ENCODE data around the gene WDFY4.

The WDFY4 gene

DNA sequence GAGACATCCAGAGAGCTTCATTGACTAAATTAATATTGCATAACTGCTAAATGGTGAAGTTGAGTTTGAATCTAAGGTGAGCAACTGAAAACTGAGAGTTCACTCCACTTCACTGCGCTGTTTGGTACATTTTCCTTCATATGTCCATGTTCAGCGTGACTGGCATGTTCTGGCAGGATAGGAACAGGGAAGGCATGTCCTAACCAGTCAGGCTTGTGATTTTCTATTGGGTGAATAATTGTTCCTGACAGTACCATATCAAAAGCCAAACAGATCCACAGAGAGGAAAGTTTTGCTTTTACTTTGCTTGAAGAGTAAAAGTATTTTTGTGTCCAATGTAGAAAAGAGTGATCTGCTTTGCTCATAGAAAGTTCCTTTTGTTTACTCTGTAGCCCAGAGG lies 53.2 kb downstream of the WDFY4 start:
- in situ Hi-C loops (cut with MboI; ENCODE audit: low sequenced_read_pairs): no loop called here

DNA sequence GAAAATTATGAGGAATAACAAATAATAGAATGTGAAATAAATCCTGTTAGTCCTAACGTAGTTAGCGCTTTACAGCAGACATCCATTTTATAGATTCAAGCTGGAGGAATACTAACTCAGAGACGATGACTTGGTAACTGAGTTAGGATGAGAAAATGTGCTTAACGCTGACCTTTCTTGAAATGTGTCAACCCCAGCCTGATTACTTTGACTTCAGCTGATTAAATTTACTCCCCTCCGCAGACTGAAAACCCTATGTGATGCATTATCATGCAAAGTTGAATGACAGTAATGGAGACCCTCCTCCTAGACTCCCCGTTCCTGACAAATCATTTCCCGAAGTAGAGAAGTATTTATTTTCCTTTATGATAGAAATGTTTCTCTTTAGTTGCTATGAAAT lies 54.5 kb downstream of the WDFY4 start:
- in situ Hi-C loops (cut with MboI; ENCODE audit: low sequenced_read_pairs): no loop called here

DNA sequence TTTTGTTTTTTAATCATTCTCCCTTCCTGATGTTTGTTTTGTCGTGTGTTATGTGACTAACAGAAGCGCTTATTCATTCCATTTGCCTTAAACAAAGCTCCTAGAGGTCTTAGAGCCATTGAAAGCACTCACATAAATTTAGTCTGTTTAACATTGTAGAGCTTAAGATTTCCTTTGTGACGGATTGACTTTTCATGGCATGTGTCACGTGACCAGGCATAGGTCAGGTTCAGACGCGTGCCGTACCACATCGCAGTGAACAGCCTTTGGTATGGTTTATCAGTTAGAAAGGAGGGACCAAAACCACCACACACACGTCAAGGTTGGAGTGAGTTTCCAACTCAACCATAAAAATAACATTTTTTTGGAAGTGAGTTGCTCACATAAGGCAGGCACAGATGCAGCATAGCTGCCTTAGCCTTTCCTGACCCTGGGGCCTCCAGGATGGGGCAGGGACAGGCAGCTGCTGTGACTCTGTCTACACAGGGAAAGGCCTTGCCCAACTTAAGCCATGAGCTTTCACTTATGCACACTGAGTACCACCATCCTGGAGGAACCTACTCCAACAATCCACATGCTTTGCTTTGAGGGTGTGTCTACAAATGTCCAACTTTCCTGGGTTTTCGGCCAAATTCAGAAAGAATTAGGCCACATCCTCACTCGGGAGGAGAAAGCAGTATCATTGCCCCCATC lies 55.5 kb downstream of the WDFY4 start:
- in situ Hi-C loops (cut with MboI; ENCODE audit: low sequenced_read_pairs): no loop called here

DNA sequence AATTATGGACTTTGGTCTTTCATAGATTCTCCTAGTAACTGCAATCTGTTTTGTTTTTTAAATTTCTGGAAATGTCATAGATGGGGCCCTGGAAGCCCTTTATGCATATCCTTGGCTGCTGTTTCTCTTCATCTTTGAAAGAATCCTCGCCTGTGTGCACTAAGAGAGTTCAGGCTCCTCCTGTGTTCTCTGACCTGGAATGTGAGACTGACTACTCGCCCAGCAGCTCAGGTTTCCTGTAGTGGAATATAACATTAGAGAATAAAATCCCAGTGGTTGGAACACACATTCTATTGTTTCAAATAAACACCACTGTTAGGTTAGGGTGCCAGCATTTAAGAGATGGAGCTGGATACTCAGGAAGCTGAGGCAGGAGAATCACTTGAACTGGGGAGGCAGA lies 56.3 kb downstream of the WDFY4 start:
- in situ Hi-C loops (cut with MboI; ENCODE audit: low sequenced_read_pairs): no loop called here

DNA sequence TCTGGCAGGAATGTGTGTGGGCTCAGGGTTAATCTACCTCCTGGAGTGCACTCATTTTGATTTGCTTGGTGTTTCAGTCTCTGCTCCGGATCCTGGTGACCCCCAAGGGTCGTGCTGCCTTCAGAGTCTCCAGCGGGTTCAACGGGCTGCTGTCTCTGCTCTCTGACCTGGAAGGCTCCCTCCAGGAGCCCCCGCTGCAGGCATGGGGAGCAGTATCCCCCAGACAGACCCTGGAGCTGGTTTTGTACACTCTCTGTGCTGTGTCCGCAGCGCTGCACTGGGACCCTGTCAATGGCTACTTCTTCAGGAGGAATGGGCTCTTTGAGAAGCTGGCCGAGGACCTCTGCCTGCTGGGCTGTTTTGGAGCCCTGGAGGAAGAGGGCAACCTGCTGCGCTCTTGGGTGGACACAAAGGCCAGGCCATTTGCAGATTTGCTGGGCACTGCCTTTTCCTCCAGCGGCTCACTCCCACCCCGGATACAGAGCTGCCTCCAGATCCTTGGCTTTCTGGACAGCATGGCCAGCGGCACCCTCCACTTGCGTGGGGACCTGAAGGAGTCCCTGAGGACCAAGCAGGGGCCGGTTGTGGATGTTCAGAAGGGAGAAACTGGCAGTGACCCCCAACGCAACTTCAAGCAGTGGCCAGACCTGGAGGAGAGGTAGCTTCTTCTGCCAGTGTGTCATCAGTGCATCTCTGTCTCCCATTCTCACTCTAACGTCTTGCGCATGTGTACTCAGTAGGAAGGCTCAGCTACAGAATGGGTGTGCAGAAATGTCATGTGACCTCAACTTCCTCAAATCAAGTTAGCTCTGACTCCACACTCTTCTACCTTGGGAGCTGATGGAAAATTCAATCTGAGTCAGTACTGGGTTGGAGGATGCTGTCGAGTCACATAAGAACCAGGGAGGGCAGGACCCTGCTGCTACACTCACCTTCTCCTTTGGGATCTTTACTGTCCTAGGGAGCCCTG lies 58.5 kb downstream of the WDFY4 start:
- in situ Hi-C loops (cut with MboI; ENCODE audit: low sequenced_read_pairs): no loop called here

DNA sequence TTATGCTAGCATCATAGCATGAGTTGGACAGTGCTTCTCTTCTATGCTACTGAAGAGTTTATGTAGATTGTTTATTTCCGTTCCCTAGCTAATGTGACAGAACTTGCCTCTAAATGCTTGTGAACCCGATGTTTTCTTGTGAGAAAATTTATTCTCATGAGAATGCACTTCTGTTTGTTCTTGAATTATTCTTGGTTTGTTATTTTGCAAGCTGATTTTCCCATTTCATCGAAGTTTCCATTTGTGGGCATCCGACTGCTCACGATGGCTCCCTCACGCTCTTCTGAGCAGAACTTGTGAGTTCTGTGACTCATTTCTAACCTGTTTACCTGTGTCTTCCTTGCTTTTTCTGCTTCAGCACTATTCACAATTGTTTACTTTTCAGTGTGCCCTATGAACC lies 59.9 kb downstream of the WDFY4 start:
- in situ Hi-C loops (cut with MboI; ENCODE audit: low sequenced_read_pairs): no loop called here

DNA sequence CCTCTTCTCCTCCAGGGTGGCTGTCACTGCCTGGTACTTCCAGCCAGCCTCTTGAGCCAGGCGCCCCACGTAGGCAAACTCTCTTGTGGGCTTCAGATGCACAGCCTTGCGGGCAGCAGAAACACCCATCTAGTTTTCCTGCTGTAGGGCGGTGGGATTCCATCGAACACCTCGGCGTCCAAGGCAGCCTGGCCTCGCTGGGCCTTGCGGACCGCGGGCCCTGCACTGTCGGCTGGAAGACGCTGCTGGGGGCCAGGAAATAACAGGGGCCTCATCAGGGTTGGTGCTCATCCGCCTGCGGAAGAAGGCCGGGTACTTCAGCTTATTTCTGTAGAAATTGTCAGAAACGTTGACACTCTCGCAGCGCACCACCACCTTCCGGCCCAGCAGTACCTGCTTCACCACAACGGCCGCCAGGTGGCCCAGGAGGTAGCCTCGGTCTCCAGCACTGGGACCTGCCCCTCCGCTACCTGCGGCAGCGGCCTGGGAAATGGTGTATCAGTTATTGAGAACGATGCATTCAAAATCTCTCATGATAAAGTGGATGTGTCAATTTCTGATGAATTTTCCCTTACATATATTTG lies 61.1 kb downstream of the WDFY4 start:
- in situ Hi-C loops (cut with MboI; ENCODE audit: low sequenced_read_pairs): no loop called here

DNA sequence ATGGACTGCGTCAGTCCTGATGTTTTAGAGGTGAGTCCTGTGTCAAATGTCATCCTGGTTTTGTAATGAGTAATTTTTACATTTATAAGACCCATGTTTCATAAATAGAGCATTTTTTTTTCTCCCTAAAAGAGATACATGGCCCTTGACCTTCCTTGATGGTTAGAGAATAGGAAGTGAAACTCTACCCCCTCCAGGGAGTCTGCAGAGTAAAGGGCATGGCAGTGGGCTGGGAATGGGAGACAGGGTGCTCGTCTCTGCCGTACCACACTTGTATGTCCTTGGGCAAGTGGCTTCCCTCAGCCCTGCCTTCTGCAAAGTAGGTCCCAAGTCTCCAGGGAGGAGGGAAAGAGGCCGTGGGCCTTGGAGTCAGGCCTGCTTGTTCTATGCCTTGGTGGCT lies 63.9 kb downstream of the WDFY4 start:
- in situ Hi-C loops (cut with MboI; ENCODE audit: low sequenced_read_pairs): no loop called here

DNA sequence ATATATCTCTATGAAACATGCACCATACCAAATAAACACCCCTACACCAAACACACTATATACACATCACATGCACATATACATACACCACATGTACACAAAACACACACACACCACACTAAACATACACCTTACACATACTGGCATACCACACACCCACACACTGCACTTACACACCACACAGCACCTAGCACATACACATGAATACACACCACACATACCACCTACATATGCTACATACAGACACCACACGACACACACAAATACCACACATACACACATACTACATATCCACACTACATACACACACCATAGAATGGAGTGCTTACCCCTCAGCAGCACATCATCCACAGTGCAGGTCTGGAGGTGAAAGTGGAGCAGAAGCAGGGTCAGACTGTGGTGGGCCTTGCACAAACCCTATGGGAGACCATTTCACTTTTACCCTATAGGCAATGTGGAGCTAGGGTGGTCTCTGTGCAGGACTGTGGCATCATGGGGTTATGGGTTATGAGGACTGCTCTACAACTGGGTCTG lies 64.6 kb downstream of the WDFY4 start:
- in situ Hi-C loops (cut with MboI; ENCODE audit: low sequenced_read_pairs): no loop called here

DNA sequence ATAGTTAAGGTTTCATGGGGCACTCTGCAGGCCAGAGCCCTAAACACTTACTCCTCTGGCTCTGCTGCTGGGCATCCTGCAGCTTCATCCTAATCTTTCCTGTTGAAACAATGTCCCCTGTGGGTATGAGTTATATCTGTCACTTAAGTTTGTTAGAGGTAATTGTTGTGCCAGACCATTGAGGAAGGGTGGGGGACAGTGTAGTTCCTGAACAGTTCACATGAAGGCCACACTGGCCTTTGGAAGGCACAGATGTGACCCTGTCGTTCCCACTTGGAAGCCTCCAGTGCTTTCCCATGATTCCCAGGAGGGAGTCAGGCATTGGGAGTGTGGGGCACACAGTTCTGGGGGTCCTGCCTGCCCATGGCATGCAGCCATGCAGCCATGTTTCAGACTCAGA lies 65.3 kb downstream of the WDFY4 start:
- in situ Hi-C loops (cut with MboI; ENCODE audit: low sequenced_read_pairs): no loop called here

DNA sequence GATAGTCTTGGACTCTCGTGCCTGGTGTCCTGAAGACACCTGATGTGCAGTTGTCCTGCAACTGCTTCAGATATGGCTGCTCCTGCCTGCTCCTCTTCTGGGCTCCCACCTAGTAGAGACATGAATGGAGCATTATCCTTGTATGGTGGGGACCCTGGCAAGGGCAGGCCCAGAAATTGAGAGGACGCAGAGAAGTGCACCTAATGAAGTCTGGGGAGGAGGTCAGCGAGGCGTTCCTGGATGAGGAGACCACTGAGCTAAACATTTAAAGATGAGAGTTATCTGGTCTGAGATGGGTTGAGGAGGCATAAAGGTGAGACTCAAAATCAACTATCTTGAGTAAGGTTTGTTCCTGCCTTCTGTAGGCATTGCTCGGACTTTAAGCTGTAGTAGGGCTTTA lies 66.3 kb downstream of the WDFY4 start:
- in situ Hi-C loops (cut with MboI; ENCODE audit: low sequenced_read_pairs): no loop called here

DNA sequence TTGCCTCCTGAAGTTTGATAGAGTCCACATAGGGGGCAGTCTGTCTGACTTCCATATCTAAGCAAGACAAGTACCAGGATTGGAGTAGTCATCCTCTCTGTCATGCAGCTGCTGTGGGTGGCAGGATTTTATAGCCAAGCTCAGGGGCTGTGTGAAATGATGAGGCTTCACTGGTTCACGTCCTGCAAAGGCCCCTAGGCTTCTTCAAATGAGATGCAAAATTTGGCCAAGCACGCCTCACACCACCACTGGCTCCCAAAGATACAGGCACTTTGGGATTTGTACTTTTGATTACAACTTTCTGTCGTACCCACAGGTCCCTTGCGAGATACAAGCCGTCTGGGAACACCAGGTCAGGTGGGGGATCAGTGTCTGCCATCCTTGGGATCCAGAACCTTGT lies 67.1 kb downstream of the WDFY4 start:
- in situ Hi-C loops (cut with MboI; ENCODE audit: low sequenced_read_pairs): no loop called here

DNA sequence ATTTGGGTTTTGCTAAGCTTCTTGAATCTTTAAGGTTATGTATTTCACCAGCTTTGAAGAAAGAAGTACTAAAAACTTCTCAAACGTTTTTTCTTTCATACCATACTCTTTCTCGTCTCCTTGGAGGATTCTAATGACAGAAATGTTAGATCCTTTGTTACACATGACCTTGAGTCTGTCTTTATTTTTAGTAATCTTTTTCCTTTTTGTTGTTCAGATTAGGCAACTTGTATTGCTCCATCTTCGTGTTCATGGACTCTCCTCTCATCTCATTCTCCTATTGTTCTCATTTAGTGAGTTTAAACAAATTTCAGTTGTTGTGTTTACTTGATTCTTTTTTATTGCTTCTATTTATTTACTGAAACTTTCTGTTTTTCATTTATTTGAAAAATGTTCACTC lies 73.7 kb downstream of the WDFY4 start:
- in situ Hi-C loops (cut with MboI; ENCODE audit: low sequenced_read_pairs): no loop called here

DNA sequence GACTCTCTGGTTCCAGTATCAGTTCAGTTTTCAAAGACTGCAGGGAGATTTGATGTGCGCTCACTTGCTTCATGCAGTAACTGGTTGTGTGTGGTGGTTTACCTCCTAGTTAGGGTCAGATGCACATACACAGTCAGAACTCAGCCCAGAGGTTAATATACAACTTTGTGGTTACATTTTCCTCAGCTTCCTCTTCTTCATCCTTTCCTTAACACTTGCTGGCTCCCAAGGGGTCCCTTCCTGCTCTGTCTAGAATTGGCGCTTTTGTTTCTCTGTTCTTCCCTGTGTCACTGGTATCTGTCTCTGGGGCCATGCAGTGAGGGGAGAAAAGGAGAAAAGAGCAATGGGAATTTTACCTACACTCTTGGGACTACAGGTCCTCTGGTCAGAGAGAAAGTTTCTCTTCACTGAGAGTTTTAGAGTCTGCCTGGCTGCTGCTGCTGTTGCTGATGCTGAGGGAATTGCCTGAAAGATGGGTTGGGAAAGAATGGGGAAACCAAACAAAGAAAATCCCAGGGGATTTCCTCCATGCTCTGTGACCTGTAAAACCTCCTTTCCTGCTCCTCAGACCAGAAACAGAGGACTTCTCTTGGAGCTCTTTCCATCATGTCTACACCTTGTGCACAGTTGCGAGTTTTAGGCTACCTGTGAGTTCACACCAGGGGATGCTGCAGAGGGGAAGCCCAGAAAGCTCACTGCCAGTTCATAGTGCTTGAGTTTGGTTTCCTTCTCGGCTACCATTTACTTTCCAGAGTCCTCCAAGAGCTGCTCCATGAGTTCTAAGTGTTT lies 74.6 kb downstream of the WDFY4 start:
- in situ Hi-C loops (cut with MboI; ENCODE audit: low sequenced_read_pairs): no loop called here

DNA sequence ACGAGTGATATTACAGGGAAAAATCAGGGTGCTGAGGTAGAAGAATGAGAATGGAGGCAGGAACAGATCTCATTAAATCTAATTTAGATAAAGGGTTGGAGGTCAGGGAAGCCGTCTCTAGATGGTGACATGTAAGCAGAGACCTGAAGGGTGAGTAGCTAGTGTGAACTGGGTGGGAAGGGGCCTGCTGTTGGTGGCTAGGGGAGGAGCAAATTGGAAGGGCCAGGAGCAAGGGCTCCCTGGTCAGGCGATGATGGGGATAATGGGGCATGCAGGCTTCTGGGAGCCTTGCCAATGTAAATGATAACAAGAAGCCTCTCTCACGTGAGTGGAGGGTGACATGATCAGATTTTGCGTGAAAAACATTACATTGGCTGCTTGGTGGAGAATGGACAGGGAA lies 76.3 kb downstream of the WDFY4 start:
- in situ Hi-C loops (cut with MboI; ENCODE audit: low sequenced_read_pairs): no loop called here

DNA sequence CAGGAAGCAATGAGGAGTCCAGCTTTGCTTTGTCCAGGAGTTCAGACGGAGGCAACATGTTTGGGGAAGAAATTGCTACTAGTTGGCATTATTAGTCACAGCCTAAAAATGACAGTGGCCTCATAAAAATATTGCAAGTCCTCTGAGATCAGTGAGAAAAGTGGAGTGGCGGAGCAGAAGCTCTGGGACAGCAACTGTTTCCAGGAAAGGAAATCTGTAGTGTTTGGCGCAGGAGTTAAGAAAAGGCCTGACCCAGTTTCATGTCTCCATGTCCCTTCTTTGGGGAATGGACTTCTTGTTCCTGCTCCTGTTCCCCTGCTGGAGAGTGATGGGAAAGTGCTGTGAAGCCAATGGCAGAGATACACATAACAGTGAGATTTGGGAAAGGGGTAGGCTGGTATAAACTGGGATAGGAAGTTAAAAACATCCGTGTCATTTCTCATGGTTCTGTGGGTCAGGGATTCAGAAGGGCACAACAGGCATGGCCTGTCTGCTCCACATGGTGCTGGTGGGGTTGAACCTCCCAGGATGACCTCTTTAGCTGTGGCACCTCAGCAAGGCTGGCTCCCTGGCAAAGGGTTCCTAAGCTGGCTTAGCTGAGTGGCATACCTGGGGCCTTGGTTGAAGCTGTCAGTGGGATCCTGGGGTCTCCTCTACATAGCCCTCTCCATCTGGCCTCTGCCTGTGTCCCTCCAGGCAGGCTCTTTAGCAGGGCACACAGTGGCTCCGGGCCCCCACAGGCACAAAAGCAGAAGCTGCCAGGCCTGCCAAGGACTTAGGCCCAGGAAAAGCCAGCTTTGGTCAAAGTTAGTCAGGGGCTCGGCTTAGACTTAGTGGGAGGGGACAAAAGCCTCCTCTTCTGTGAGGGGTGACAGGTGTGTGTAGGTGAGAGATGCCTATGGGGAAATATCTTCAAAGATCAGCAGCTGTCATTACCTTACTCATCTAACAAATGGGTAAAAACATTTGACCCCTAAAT lies 77.7 kb downstream of the WDFY4 start:
- in situ Hi-C loops (cut with MboI; ENCODE audit: low sequenced_read_pairs): no loop called here

DNA sequence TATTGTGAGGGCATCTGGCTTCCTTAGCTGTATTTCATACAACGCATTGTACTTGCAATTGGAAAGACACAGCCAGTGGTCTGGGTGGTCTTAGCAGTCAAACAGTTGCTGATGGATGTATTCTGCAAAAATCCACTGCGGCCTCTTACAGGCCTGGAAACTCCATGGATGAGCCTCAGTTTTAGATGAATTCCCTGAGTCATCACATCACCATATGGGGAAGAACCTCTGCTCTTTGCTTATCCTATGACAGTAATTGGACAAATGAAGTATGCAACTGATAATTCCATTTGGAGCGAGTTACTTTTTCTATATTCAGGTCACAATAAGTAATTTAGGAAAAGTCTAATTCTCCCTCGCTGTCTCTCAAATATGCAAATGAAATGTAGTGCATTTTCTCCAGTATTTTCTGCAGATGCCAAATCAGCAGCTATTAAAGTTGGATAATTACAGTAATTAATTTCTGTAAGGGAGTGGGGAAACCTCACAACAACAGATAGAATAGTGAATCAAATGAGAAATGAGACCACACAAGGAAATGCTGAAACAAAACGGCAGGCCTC lies 78.8 kb downstream of the WDFY4 start:
- in situ Hi-C loops (cut with MboI; ENCODE audit: low sequenced_read_pairs): no loop called here

DNA sequence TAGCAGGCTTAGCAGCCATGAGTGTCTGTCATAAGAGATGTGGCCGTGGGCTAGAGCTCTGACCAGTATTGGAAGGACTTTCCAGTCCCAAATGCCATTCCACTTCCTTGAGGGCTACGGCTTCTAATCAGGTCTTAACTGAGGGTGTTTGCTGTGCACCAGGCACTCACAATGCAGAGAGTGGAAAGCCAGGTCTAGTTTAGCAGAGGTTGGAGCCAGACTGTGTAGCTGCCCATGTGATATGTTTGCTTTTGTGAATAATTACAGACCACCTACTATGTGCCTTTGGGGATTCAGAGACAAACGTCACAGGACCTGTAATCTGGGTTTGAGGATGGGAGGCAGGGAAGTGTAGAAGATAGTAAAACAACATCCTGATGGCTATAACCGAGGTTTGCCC lies 79.8 kb downstream of the WDFY4 start:
- in situ Hi-C loops (cut with MboI; ENCODE audit: low sequenced_read_pairs): no loop called here

DNA sequence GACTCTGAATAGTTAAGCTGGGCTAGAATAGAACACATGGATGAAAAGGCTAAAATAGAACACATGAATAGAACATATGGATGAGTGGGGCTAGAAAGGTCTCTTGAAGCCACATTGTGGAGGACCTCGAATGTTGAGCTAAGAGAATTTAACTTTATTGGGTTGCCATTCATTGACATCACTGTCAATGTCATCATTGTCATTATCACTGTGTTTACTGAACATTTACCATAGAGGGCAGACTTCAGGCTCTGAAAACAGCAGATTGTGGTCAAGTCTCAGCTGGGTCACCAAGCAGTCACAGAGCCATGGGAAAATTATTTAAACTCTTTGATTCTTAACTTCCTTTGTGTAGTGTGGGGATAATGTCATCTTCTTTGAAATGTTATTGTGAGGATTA lies 80.4 kb downstream of the WDFY4 start:
- in situ Hi-C loops (cut with MboI; ENCODE audit: low sequenced_read_pairs): no loop called here
